Measurements from ENCODE around the gene IL36B.

The IL36B gene

GRCh38 chr2:113015655-113016054, 37.0 kb downstream of the IL36B start:
- CTCF ChIA-PET, result no interaction called here
- TF ChIP-seq ZNF384 (IDR thresholded peaks at IDR 0.05) (no peak), FOXK2 (IDR thresholded peaks at IDR 0.05) (no peak), FOXA1 (IDR thresholded peaks at IDR 0.05) (no peak), LEF1 (IDR thresholded peaks at IDR 0.05; ENCODE audit: borderline replicate concordance) (no peak), BHLHE40 (IDR thresholded peaks at IDR 0.05; ENCODE audit: borderline replicate concordance) (no peak), PKNOX1 (IDR thresholded peaks at IDR 0.05) (no peak), NFRKB (IDR thresholded peaks at IDR 0.05) (no peak), L3MBTL2 (conservative IDR thresholded peaks at IDR 0.05) (no peak), SP1 (IDR thresholded peaks at IDR 0.05) (no peak), ELF4 (IDR thresholded peaks at IDR 0.05) (no peak), FOXM1 (IDR thresholded peaks at IDR 0.05; ENCODE audit: borderline replicate concordance) (no peak), ARNT (IDR thresholded peaks at IDR 0.05) (no peak), SUZ12 (IDR thresholded peaks at IDR 0.05) (no peak), HDGF (IDR thresholded peaks at IDR 0.05; ENCODE audit: borderline replicate concordance) (no peak), TARDBP (IDR thresholded peaks at IDR 0.05) (no peak), CTBP1 (IDR thresholded peaks at IDR 0.05; ENCODE audit: borderline replicate concordance) (no peak)
- DNase-seq (ENCODE audit: extremely low spot score), result no peak
- POLR2A ChIA-PET, result no interaction called here

- ChIA-PET CTCF (no interaction called here), POLR2A (no interaction called here)
- no peak for DNase-seq (ENCODE audit: extremely low spot score)
- TF ChIP-seq SP1 (IDR thresholded peaks at IDR 0.05) (no peak), L3MBTL2 (conservative IDR thresholded peaks at IDR 0.05) (no peak), FOXA1 (IDR thresholded peaks at IDR 0.05) (no peak), ZNF384 (IDR thresholded peaks at IDR 0.05) (no peak), FOXK2 (IDR thresholded peaks at IDR 0.05) (no peak), ELF4 (IDR thresholded peaks at IDR 0.05) (no peak), BHLHE40 (IDR thresholded peaks at IDR 0.05; ENCODE audit: borderline replicate concordance) (no peak), TARDBP (IDR thresholded peaks at IDR 0.05) (no peak), NFRKB (IDR thresholded peaks at IDR 0.05) (no peak), LEF1 (IDR thresholded peaks at IDR 0.05; ENCODE audit: borderline replicate concordance) (no peak)
Measured at GRCh38 chr2:113015042-113015441, 37.6 kb downstream of the IL36B start.

- TF ChIP-seq CTBP1 (IDR thresholded peaks at IDR 0.05; ENCODE audit: borderline replicate concordance) (no peak), L3MBTL2 (conservative IDR thresholded peaks at IDR 0.05) (no peak), ZNF384 (IDR thresholded peaks at IDR 0.05) (no peak), SUZ12 (IDR thresholded peaks at IDR 0.05) (no peak), TARDBP (IDR thresholded peaks at IDR 0.05) (no peak), BHLHE40 (IDR thresholded peaks at IDR 0.05; ENCODE audit: borderline replicate concordance) (no peak)
- POLR2A ChIA-PET, result no interaction called here
- DNase-seq (ENCODE audit: extremely low spot score), result no peak
- CTCF ChIA-PET, result no interaction called here
Measured at GRCh38 chr2:113014067-113014466, 38.6 kb downstream of the IL36B start.

GRCh38 chr2:113013336-113013661, 39.4 kb downstream of the IL36B start:
- no peak for DNase-seq (ENCODE audit: extremely low spot score)
- ChIA-PET POLR2A (no interaction called here), CTCF (no interaction called here)
- TF ChIP-seq CTBP1 (IDR thresholded peaks at IDR 0.05; ENCODE audit: borderline replicate concordance), result no peak
- TF ChIP-seq ARNT (IDR thresholded peaks at IDR 0.05), result no peak
- TF ChIP-seq BHLHE40 (IDR thresholded peaks at IDR 0.05; ENCODE audit: borderline replicate concordance), result no peak
- TF ChIP-seq SUZ12 (IDR thresholded peaks at IDR 0.05), result no peak
- TF ChIP-seq TARDBP (IDR thresholded peaks at IDR 0.05), result no peak
- TF ChIP-seq SP1 (IDR thresholded peaks at IDR 0.05), result no peak
- TF ChIP-seq FOXA1 (IDR thresholded peaks at IDR 0.05), result no peak
- no peak for TF ChIP-seq ELF4 (IDR thresholded peaks at IDR 0.05)
- TF ChIP-seq FOXM1 (IDR thresholded peaks at IDR 0.05; ENCODE audit: borderline replicate concordance), result no peak
- TF ChIP-seq LEF1 (IDR thresholded peaks at IDR 0.05; ENCODE audit: borderline replicate concordance), result no peak
- no peak for TF ChIP-seq PKNOX1 (IDR thresholded peaks at IDR 0.05)
- TF ChIP-seq L3MBTL2 (conservative IDR thresholded peaks at IDR 0.05), result no peak
- TF ChIP-seq NFRKB (IDR thresholded peaks at IDR 0.05), result no peak
- TF ChIP-seq ZNF384 (IDR thresholded peaks at IDR 0.05), result no peak
- no peak for TF ChIP-seq FOXK2 (IDR thresholded peaks at IDR 0.05)
- no peak for TF ChIP-seq HDGF (IDR thresholded peaks at IDR 0.05; ENCODE audit: borderline replicate concordance)

GRCh38 chr2:113012436-113013335, 40.0 kb downstream of the IL36B start:
- TF ChIP-seq SP1 (IDR thresholded peaks at IDR 0.05) (no peak), FOXA1 (IDR thresholded peaks at IDR 0.05) (no peak), HDGF (IDR thresholded peaks at IDR 0.05; ENCODE audit: borderline replicate concordance) (no peak), LEF1 (IDR thresholded peaks at IDR 0.05; ENCODE audit: borderline replicate concordance) (no peak), NFRKB (IDR thresholded peaks at IDR 0.05) (no peak), CTBP1 (IDR thresholded peaks at IDR 0.05; ENCODE audit: borderline replicate concordance) (no peak), ELF4 (IDR thresholded peaks at IDR 0.05) (no peak), PKNOX1 (IDR thresholded peaks at IDR 0.05) (no peak), ZNF384 (IDR thresholded peaks at IDR 0.05) (no peak), BHLHE40 (IDR thresholded peaks at IDR 0.05; ENCODE audit: borderline replicate concordance) (no peak)
- CTCF ChIA-PET, result no interaction called here
- POLR2A ChIA-PET, result no interaction called here
- DNase-seq (ENCODE audit: extremely low spot score), result no peak

- CTCF ChIA-PET, result no interaction called here
Measured at GRCh38 chr2:113011108-113011507, 41.6 kb downstream of the IL36B start.

More at GRCh38 chr2:113011108-113011507, 41.6 kb downstream of the IL36B start:
- POLR2A ChIA-PET, result no interaction called here
- TF ChIP-seq LEF1 (IDR thresholded peaks at IDR 0.05; ENCODE audit: borderline replicate concordance) (no peak), FOXK2 (IDR thresholded peaks at IDR 0.05) (no peak), PKNOX1 (IDR thresholded peaks at IDR 0.05) (no peak), SP1 (IDR thresholded peaks at IDR 0.05) (no peak), ARNT (IDR thresholded peaks at IDR 0.05) (no peak), TARDBP (IDR thresholded peaks at IDR 0.05) (no peak), ZNF384 (IDR thresholded peaks at IDR 0.05) (no peak), L3MBTL2 (conservative IDR thresholded peaks at IDR 0.05) (no peak), ELF4 (IDR thresholded peaks at IDR 0.05) (no peak), BHLHE40 (IDR thresholded peaks at IDR 0.05; ENCODE audit: borderline replicate concordance) (no peak), FOXA1 (IDR thresholded peaks at IDR 0.05) (no peak), HDGF (IDR thresholded peaks at IDR 0.05; ENCODE audit: borderline replicate concordance) (no peak), CTBP1 (IDR thresholded peaks at IDR 0.05; ENCODE audit: borderline replicate concordance) (no peak), NFRKB (IDR thresholded peaks at IDR 0.05) (no peak), FOXM1 (IDR thresholded peaks at IDR 0.05; ENCODE audit: borderline replicate concordance) (no peak), SUZ12 (IDR thresholded peaks at IDR 0.05) (no peak)
- no peak for DNase-seq (ENCODE audit: extremely low spot score)
